K562 (cell line): ENCODE data around the gene SIDT2. TPM values are rescaled to one million over a fixed set of nuclear protein-coding genes. Genes with fewer than 3 reads are reported as not detected.

ENCODE experiments used
- ADNP ChIP-seq: fragments of 200-800 bp; sonication (Bioruptor generic); IDR thresholded peaks from 2 replicates; pipeline ENCODE4 v1.6.1; 2016; ENCODE audit warnings: missing genetic modification characterization, missing compliant biosample characterization
- CBX8 ChIP-seq: fragments of 200-600 bp; sonication (generic); IDR thresholded peaks from 2 replicates; pipeline ENCODE4 v1.6.1; 2012; ENCODE audit warnings: borderline replicate concordance, mixed run types, low read depth, mild to moderate bottlenecking, moderate library complexity, mixed read lengths, low read length, control low read depth, inconsistent platforms; ENCODE audit not compliant: poor library complexity, severe bottlenecking; ENCODE audit errors: extremely low read depth
- DDX20 ChIP-seq: fragments of 450-650 bp; IDR thresholded peaks from 2 replicates; pipeline ENCODE4 v1.6.1; 2016; ENCODE audit warnings: missing genetic modification characterization, low read depth, mild to moderate bottlenecking, missing compliant biosample characterization, moderate library complexity
- ESRRB ChIP-seq: fragments of 250-450 bp; sonication (Bioruptor Pico); IDR thresholded peaks from 2 replicates; pipeline ENCODE4 v1.5.0; 2020; ENCODE audit warnings: mild to moderate bottlenecking, moderate library complexity, borderline replicate concordance
- ILK ChIP-seq: fragments of 450-650 bp; IDR thresholded peaks from 2 replicates; pipeline ENCODE4 v1.6.1; 2016; ENCODE audit warnings: missing genetic modification characterization, low read depth, mild to moderate bottlenecking, missing compliant biosample characterization, moderate library complexity, borderline replicate concordance
- POLR2AphosphoS2 ChIP-seq: IDR thresholded peaks from 2 replicates; pipeline ENCODE4 v1.6.1; 2012; ENCODE audit warnings: low read length, improper control_type of control experiment
- RFX1 ChIP-seq: fragments of 450-650 bp; IDR thresholded peaks from 2 replicates; pipeline ENCODE4 v1.6.1; 2016; ENCODE audit warnings: mild to moderate bottlenecking, moderate library complexity
- SRF ChIP-seq, 2 experiments: fragments of 250-450, 450-650 bp in 1 of 2; sonication (Bioruptor Pico) in 1 of 2; sonication (generic) in 1 of 2; formaldehyde crosslinking; IDR thresholded peaks; 2 replicates each; pipeline versions ENCODE4 v1.5.0 to v1.5.1; 2020 to 2022; ENCODE audit warnings: mild to moderate bottlenecking in 1 of 2, missing genetic modification reagents in 1 of 2
- TCF15 ChIP-seq: fragments of 250-450 bp; sonication (Bioruptor Pico); IDR thresholded peaks from 2 replicates; pipeline ENCODE4 v1.8.0; 2022; ENCODE audit warnings: moderate library complexity, mild to moderate bottlenecking, inconsistent platforms
- ZNF134 ChIP-seq: fragments of 250-450 bp; sonication (Bioruptor Pico); conservative IDR thresholded peaks from 2 replicates; pipeline ENCODE4 v1.4.0; 2020
- polyA plus RNA-seq, 8 experiments: library from polyadenylated mRNA; depleted of rRNA in 4 of 8; stranded (reverse) in 5 of 8; unstranded in 3 of 8; fragments of >200 nt; fragmentation: Nextera tagmentation in 2 of 8; fragmentation: Illumina TruSeq in 1 of 8; extraction: Ambion mirVana in 2 of 8; extraction: Trizol in 1 of 8; gene quantifications; 2 replicates each; pipeline versions ENCODE4 v1.2.1 to v1.2.3, GENCODE V29; 2011 to 2014; ENCODE audit warnings: inconsistent platforms in 1 of 8, missing spikeins in 1 of 8
- total RNA-seq, 7 experiments: library from RNA; depleted of rRNA in 6 of 7; stranded (reverse); fragments of >200 nt in 6 of 7; fragmentation: Illumina TruSeq in 2 of 7; extraction: Trizol in 2 of 7; gene quantifications; 2 replicates each; pipeline versions ENCODE4 v1.2.1 to v1.2.3, GENCODE V29; 2011 to 2021; ENCODE audit warnings: low replicate concordance in 1 of 7
- TF ChIP-seq, protein P1 (sequence below): fragments of 450-650 bp; IDR thresholded peaks from 2 replicates; pipeline ENCODE4 v1.6.1; 2016; ENCODE audit warnings: missing biosample characterization, missing genetic modification characterization
- TF ChIP-seq, protein P2 (sequence below): fragments of 150-350 bp; conservative IDR thresholded peaks from 2 replicates; pipeline ENCODE4 v1.6.1; 2014; ENCODE audit warnings: low read length
- TF ChIP-seq, protein P3 (sequence below): sonication (generic); formaldehyde crosslinking; IDR thresholded peaks from 2 replicates; pipeline ENCODE4 v1.8.0; 2023; ENCODE audit warnings: mild to moderate bottlenecking, missing genetic modification reagents
- TF ChIP-seq, protein P4 (sequence below): fragments of 250-450 bp; sonication (Bioruptor Pico); IDR thresholded peaks from 2 replicates; pipeline ENCODE4 v1.5.0; 2020; ENCODE audit warnings: mild to moderate bottlenecking

SIDT2 gene
- total and polyA plus RNA-seq, 9 of the 15 experiments (the other 6 are each of a cell fraction or from before 2014, with no cell fraction given): 2.4 to 20.2 (median 6.5) TPM

DNA sequence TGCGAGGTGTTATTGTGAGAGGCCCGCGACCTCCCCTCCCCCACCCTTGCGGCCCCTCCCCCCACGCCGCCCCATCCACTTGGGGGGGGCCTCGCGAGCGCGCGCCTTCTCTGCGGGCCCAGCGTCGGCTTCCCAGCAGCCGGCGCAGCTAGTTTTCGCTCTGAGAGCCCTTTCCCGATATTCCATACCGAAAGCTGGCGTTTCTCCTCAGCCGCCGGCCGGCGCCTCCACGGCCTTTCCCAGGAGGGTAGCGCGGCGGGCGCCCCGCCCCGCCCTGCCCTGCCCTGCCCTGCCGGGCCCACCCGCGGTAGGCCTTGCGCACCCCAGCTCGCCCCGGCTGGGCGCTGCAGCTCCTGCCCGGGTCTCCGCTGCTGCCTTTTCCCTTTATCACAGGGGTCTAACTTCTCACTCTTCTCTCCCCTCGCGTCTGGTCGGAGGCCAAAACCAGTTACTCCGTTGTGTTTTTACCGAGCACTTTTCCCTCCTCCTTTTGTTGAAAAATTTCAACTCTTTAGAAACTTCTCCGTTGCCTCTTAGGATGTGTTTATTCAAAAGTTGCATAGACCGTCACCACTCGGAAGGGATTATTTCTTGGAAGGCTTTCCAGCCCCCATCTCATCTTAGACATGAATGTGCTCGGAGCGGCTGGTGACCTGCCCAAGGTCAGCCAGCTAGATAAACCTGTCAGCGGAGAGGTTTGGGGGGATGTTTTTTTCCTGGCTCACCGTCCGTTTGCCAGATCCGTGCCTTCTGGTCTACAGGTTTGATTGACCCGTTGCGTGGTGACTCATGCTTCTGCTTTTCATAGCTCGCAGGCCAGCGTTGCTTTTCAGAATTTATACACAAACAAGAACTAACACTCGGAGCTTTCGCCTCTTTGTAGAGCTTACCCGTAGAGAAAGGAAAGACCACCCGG is 33.8 kb upstream of the SIDT2 start (continued):
- TF ChIP-seq, protein P1, sequence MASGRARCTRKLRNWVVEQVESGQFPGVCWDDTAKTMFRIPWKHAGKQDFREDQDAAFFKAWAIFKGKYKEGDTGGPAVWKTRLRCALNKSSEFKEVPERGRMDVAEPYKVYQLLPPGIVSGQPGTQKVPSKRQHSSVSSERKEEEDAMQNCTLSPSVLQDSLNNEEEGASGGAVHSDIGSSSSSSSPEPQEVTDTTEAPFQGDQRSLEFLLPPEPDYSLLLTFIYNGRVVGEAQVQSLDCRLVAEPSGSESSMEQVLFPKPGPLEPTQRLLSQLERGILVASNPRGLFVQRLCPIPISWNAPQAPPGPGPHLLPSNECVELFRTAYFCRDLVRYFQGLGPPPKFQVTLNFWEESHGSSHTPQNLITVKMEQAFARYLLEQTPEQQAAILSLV (tag): no peak
- TF ChIP-seq, protein P2, sequence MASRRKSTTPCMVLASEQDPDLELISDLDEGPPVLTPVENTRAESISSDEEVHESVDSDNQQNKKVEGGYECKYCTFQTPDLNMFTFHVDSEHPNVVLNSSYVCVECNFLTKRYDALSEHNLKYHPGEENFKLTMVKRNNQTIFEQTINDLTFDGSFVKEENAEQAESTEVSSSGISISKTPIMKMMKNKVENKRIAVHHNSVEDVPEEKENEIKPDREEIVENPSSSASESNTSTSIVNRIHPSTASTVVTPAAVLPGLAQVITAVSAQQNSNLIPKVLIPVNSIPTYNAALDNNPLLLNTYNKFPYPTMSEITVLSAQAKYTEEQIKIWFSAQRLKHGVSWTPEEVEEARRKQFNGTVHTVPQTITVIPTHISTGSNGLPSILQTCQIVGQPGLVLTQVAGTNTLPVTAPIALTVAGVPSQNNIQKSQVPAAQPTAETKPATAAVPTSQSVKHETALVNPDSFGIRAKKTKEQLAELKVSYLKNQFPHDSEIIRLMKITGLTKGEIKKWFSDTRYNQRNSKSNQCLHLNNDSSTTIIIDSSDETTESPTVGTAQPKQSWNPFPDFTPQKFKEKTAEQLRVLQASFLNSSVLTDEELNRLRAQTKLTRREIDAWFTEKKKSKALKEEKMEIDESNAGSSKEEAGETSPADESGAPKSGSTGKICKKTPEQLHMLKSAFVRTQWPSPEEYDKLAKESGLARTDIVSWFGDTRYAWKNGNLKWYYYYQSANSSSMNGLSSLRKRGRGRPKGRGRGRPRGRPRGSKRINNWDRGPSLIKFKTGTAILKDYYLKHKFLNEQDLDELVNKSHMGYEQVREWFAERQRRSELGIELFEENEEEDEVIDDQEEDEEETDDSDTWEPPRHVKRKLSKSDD: no peak
- TF ChIP-seq TCF15 (CRISPR knock-in tag) (no peak), RFX1 (no peak), ZNF134 (CRISPR knock-in tag) (no peak), CBX8 (no peak), SRF (CRISPR knock-in tag; IDR thresholded peaks at IDR 0.05) (no peak), DDX20 (tag) (no peak), ILK (tag) (no peak), ESRRB (CRISPR knock-in tag) (no peak), ADNP (tag) (no peak), POLR2AphosphoS2 (no peak)
- TF ChIP-seq, protein P3, sequence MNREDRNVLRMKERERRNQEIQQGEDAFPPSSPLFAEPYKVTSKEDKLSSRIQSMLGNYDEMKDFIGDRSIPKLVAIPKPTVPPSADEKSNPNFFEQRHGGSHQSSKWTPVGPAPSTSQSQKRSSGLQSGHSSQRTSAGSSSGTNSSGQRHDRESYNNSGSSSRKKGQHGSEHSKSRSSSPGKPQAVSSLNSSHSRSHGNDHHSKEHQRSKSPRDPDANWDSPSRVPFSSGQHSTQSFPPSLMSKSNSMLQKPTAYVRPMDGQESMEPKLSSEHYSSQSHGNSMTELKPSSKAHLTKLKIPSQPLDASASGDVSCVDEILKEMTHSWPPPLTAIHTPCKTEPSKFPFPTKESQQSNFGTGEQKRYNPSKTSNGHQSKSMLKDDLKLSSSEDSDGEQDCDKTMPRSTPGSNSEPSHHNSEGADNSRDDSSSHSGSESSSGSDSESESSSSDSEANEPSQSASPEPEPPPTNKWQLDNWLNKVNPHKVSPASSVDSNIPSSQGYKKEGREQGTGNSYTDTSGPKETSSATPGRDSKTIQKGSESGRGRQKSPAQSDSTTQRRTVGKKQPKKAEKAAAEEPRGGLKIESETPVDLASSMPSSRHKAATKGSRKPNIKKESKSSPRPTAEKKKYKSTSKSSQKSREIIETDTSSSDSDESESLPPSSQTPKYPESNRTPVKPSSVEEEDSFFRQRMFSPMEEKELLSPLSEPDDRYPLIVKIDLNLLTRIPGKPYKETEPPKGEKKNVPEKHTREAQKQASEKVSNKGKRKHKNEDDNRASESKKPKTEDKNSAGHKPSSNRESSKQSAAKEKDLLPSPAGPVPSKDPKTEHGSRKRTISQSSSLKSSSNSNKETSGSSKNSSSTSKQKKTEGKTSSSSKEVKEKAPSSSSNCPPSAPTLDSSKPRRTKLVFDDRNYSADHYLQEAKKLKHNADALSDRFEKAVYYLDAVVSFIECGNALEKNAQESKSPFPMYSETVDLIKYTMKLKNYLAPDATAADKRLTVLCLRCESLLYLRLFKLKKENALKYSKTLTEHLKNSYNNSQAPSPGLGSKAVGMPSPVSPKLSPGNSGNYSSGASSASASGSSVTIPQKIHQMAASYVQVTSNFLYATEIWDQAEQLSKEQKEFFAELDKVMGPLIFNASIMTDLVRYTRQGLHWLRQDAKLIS (CRISPR knock-in tag): no peak
- TF ChIP-seq, protein P4, sequence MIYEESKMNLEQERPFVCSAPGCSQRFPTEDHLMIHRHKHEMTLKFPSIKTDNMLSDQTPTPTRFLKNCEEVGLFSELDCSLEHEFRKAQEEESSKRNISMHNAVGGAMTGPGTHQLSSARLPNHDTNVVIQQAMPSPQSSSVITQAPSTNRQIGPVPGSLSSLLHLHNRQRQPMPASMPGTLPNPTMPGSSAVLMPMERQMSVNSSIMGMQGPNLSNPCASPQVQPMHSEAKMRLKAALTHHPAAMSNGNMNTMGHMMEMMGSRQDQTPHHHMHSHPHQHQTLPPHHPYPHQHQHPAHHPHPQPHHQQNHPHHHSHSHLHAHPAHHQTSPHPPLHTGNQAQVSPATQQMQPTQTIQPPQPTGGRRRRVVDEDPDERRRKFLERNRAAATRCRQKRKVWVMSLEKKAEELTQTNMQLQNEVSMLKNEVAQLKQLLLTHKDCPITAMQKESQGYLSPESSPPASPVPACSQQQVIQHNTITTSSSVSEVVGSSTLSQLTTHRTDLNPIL (CRISPR knock-in tag): no peak
